Tibial artery (tissue), 4 donors: Measurements from ENCODE around the gene MLIP.

Experiments
- DNase-seq, 2 donors: peaks; one replicate each; pipeline ENCODE4 v3.0.0-alpha.2; 2019
- H3K27ac ChIP-seq, 2 donors: fragments of 200-600 bp; sonication (generic) in 1 of 2; 1 replicate in 1 of 2; 2 replicates in 1 of 2; pipeline ENCODE4 v1.5.1; 2018 to 2019; ENCODE audit warnings: mild to moderate bottlenecking in 1 of 2
- H3K27me3 ChIP-seq, 2 donors: fragments of 200-600 bp; sonication (generic) in 1 of 2; one replicate each; pipeline versions ENCODE4 v1.5.1 to v1.6.0; 2016 to 2019
- H3K36me3 ChIP-seq, 3 donors: fragments of 200-600 bp; sonication (generic) in 2 of 3; one replicate each; pipeline ENCODE4 v1.5.1; 2016 to 2019; ENCODE audit warnings: mild to moderate bottlenecking in 2 of 3
- H3K4me1 ChIP-seq, 4 donors: fragments of 200-600 bp; sonication (generic) in 2 of 4; 1 replicate in 3 of 4; 2 replicates in 1 of 4; pipeline ENCODE4 v1.5.1; 2016 to 2019
- H3K4me3 ChIP-seq, 2 donors: fragments of 200-600 bp; sonication (generic) in 1 of 2; 1 replicate in 1 of 2; 2 replicates in 1 of 2; pipeline ENCODE4 v1.5.1; 2018 to 2019; ENCODE audit warnings: mild to moderate bottlenecking in 2 of 2
- H3K9me3 ChIP-seq, 3 donors: fragments of 200-600 bp; sonication (generic) in 1 of 3; one replicate each; pipeline ENCODE4 v1.5.1; 2016 to 2019
- CTCF ChIP-seq, 2 experiments: fragments of 200-600 bp in 1 of 2; fragments of 450-650 bp in 1 of 2; IDR thresholded peaks; one replicate each; pipeline ENCODE4 v1.5.1; 2017 to 2019; ENCODE audit warnings: antibody characterized with exemption in 2 of 2, mild to moderate bottlenecking in 1 of 2, moderate library complexity in 1 of 2
- intact Hi-C: fragments of 100-400 bp; cut with DNase I; formaldehyde crosslinking; loops from one replicate; pipeline ENCODE4 v1.15.0; 2023; ENCODE audit warnings: low total_unique reads

MLIP gene

GRCh38 chr6:54093326-54093948 lies 17.8 kb upstream of the MLIP start:
- Histone ChIP-seq H3K4me1 (no peaks in the 10 kb centered on the region), H3K4me3 (no peak overlapping the region), H3K9me3 (no peaks in the 10 kb centered on the region), H3K27me3 (no peaks in the 10 kb centered on the region), H3K36me3 (no peaks in the 10 kb centered on the region), H3K27ac (no peak overlapping the region)
- intact Hi-C loops = no loop called here
- no peak for TF ChIP-seq CTCF (IDR thresholded peaks at IDR 0.05)
- no peak for DNase-seq

- H3K27ac ChIP-seq = no peak overlapping the region
- no peaks in the 10 kb centered on the region for H3K4me1 ChIP-seq
- DNase-seq = no peak
- intact Hi-C loops = no loop called here
- H3K4me3 ChIP-seq = no peak overlapping the region
- no peaks in the 10 kb centered on the region for H3K27me3 ChIP-seq
- no peak for TF ChIP-seq CTCF (IDR thresholded peaks at IDR 0.05)
- no peaks in the 10 kb centered on the region for H3K36me3 ChIP-seq
- no peaks in the 10 kb centered on the region for H3K9me3 ChIP-seq
Observed at GRCh38 chr6:54094293-54094692, 16.9 kb upstream of the MLIP start.

GRCh38 chr6:54094786-54095185 lies 16.5 kb upstream of the MLIP start:
- H3K27me3 ChIP-seq = no peaks in the 10 kb centered on the region
- intact Hi-C loops = no loop called here
- H3K4me1 ChIP-seq = no peaks in the 10 kb centered on the region
- no peaks in the 10 kb centered on the region for H3K9me3 ChIP-seq
- no peak overlapping the region for H3K27ac ChIP-seq
- no peak overlapping the region for H3K4me3 ChIP-seq
- H3K36me3 ChIP-seq = no peaks in the 10 kb centered on the region
- no peak for TF ChIP-seq CTCF (IDR thresholded peaks at IDR 0.05)
- no peak for DNase-seq

GRCh38 chr6:54095723-54096122 lies 15.5 kb upstream of the MLIP start:
- no peak for DNase-seq
- no peaks in the 10 kb centered on the region for H3K27me3 ChIP-seq
- H3K27ac ChIP-seq = no peak overlapping the region
- H3K36me3 ChIP-seq = no peaks in the 10 kb centered on the region
- no peak overlapping the region for H3K4me3 ChIP-seq
- intact Hi-C loops = no loop called here
- TF ChIP-seq CTCF (IDR thresholded peaks at IDR 0.05) = no peak
- H3K9me3 ChIP-seq = no peaks in the 10 kb centered on the region
- H3K4me1 ChIP-seq = no peaks in the 10 kb centered on the region

- intact Hi-C loops = no loop called here
- H3K4me1 ChIP-seq = no peaks in the 10 kb centered on the region
- no peak overlapping the region for H3K4me3 ChIP-seq
- no peak for DNase-seq
- no peak for TF ChIP-seq CTCF (IDR thresholded peaks at IDR 0.05)
- no peaks in the 10 kb centered on the region for H3K27me3 ChIP-seq
- H3K27ac ChIP-seq = no peak overlapping the region
- H3K36me3 ChIP-seq = no peaks in the 10 kb centered on the region
- no peaks in the 10 kb centered on the region for H3K9me3 ChIP-seq
Observed at GRCh38 chr6:54096811-54097210, 14.4 kb upstream of the MLIP start.

GRCh38 chr6:54097753-54098152 lies 13.5 kb upstream of the MLIP start:
- TF ChIP-seq CTCF (IDR thresholded peaks at IDR 0.05) = no peak
- Histone ChIP-seq H3K27me3 (no peaks in the 10 kb centered on the region), H3K27ac (no peak overlapping the region), H3K9me3 (no peaks in the 10 kb centered on the region), H3K4me3 (no peak overlapping the region), H3K4me1 (no peaks in the 10 kb centered on the region), H3K36me3 (no peaks in the 10 kb centered on the region)
- intact Hi-C loops = no loop called here
- DNase-seq = no peak
